Adipose tissue (tissue), 3 donors: ENCODE data around the gene KRTAP10-6. TPM values are rescaled to one million over a fixed set of nuclear protein-coding genes. Genes with fewer than 3 reads are reported as not detected.
"Not testable (repeated sequence)": the region's sequence is repeated elsewhere in the genome, so short reads cannot be mapped to it uniquely, and the experiment has no call there.

ENCODE experiments used
- H3K27ac ChIP-seq: one replicate; pipeline ENCODE4 v1.5.1; 2013; ENCODE audit warnings: low read depth, low read length
- WGBS, 3 donors: extraction: QIAGEN DNeasy Blood & Tissue Kit; methylation state at CpG; one replicate each; pipeline ENCODE4 v1.1.7; 2013; 5-methylcytosine and 5-hydroxymethylcytosine counted together
- polyA plus RNA-seq, 3 donors: library from polyadenylated mRNA; stranded (reverse); fragments of 200-250 nt; gene quantifications; one replicate each; pipeline ENCODE4 v1.2.3, GENCODE V29; 2013
- donor health status: healthy with polysubstance abuse.
- donor health status: Bipolar disorder and iron deficiency.
- donor health status: healthy.

The KRTAP10-6 gene
- polyA plus RNA-seq, 3 donors: not detected

GRCh38 chr21:44602463-44602850, 10.2 kb upstream of the KRTAP10-6 start:
- 67 to 77% (median 76%) methylated on average over 18 to 21 of the region's 21 CpGs for WGBS, 3 donors
- H3K27ac ChIP-seq: no peak overlapping the region

DNA sequence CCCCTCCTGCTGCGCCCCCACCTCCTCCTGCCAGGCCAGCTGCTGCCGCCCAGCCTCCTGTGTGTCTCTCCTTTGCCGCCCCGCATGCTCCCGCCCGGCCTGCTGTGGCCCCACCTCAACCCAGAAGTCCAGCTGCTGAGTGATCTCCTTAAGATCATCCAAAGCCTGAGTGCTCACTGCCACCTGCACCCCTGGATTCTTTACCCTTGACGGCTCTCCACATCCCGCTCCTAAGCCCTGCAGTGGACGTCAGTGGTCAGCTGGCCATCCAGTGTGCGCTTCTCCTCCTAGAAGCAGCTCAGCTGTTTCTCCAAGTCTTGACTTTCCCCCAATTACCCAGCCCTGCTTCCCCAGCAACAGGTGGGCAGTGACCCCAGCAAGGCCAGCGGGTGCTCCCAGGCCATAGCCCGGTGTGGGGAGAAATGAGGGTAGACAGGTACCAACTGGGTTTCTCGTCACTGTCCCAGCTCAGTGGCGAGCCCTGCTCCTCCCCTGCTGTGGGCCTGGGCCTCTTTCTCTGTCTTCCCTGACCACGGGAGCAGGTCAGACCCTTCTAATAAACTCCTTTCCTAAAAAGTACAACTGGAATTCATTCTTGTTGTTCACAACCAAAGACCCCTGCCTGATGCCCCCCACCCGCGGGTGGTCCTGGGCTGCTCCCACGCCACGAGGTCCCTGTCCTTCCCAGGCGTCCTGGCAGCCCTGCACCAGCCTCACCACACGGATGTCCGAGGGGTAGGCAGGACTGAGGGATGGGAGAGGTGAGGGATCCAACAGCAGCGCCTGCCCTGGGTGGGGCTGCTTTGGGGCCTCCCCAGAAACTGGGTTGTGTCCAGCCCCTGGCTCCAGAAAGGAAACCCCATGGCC, 9.5 kb upstream of the KRTAP10-6 start:
- WGBS, 3 donors: 57 to 76% (median 75%) methylated on average over 21 to 23 of the region's 23 CpGs
- no peak overlapping the region for H3K27ac ChIP-seq

- H3K27ac ChIP-seq: not testable (repeated sequence)
- 58 to 76% (median 74%) methylated on average over 6 to 10 of the region's 10 CpGs for WGBS, 3 donors
Observed at GRCh38 chr21:44601091-44601490, 8.8 kb upstream of the KRTAP10-6 start.

GRCh38 chr21:44600118-44600978, 8.0 kb upstream of the KRTAP10-6 start, which contains the start of gene KRTAP10-7:
Gene KRTAP10-7, plus strand, starts transcription at chr21:44600597. Its CDS starts 25 bp downstream, at chr21:44600622.
- not testable (repeated sequence) for H3K27ac ChIP-seq
- 62 to 76% (median 67%) methylated on average over 15 to 23 of the region's 23 CpGs for WGBS, 3 donors

GRCh38 chr21:44599264-44600029, 7.1 kb upstream of the KRTAP10-6 start:
- 79 to 84% (median 83%) methylated on average over 8 of the region's 8 CpGs for WGBS, 3 donors
- no peak overlapping the region for H3K27ac ChIP-seq

DNA sequence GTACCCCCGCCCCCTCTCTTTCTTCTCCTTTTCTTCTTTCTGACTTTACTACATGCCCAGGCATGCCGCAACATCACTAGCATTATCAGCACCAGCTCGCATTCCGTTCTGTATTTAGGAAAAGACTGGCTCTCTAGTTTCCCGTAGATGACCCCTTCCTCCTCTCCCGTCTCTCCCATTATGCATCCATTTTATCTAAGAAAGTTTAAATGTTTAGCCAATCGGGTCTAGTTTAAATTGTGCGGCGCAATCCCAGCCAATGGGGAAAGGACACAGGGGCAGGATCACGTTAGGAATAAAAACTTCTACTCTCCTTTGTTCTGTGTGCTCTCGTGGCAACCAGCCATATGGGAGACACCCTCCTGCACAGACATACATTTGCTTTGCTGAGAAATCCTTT, 5.8 kb upstream of the KRTAP10-6 start:
- no peak overlapping the region for H3K27ac ChIP-seq
- WGBS, 3 donors: 59 to 75% (median 75%) methylated on average over 11 of the region's 11 CpGs

DNA sequence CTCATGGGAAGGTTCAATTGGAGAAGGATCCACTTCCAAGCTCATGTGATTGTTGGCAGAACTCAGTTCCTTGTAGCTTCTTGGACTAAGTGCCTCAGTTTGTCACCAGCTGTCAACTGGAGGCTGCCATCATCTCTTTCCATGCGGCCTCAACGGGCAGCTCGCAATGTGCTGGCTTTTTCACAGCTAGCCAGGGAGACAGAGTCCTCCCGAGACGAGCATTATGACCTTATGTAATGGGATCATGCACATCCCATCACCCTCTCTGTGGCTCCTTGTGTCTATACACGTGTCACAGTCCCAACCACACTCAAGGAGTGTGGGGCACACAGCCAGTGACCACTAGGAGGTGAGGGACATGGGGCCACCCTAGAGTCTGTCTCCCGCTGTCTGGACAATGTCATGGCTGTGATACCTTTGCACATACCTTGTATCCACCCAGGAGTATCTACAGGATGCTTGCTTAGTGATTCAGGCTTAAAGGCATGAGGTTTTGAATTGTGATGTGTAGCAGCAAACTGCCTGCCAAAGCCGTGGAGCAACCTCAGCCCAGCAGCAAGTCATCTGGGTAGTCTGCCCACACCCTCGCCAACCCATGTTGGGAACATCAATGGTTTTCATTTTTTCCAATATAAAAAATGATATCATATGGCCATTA, 3.9 kb upstream of the KRTAP10-6 start:
- WGBS, 3 donors: 71 to 82% (median 81%) methylated on average over 9 of the region's 9 CpGs
- no peak overlapping the region for H3K27ac ChIP-seq

GRCh38 chr21:44595524-44595923, 3.2 kb upstream of the KRTAP10-6 start:
- no peak overlapping the region for H3K27ac ChIP-seq
- WGBS, 3 donors: 59 to 78% (median 74%) methylated on average over 6 of the region's 6 CpGs

- 69 to 80% (median 76%) methylated on average over 12 of the region's 12 CpGs for WGBS, 3 donors
- no peak overlapping the region for H3K27ac ChIP-seq
Observed at GRCh38 chr21:44594406-44594916, 2.2 kb upstream of the KRTAP10-6 start.

DNA sequence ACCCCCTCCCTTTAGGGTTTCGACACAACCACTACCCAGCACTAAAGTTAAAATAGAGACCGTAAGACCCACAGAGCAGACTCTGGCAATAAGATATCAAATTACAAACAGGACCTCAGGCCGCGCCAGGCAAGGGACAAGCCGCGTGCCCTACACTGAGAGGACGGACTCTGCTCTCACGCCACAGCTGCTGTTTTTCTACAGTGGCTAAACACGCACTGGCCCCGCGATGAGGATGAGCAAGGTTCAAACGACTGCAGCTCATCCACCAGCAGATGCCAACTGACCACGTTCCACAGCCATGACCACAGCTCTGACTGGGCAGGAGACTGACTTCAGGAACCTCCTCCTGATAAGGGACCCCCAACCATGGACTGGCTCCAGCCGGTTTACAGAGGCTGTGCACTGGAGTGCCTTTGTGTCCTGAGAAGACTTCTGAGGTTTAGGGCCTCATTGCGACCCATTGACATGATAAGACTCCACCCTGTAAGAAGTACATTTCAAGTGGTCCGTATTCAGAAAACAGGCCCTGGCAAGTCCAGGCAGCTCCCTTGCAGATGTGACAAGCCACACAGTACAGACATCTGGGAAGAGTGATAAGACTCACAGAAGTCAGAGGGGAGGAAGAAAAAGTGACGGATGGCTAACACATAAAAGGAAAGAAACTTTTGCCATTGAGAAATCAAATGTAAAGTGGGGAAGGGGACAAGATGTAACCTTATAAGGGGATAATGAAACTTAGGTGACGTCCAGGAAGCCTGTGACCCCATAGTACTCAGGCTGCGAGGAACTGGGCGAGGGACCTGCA, 1.5 kb upstream of the KRTAP10-6 start:
- 41 to 65% (median 55%) methylated on average over 20 of the region's 20 CpGs for WGBS, 3 donors
- H3K27ac ChIP-seq: no peak overlapping the region

- H3K27ac ChIP-seq: not testable (repeated sequence)
- 41 to 57% (median 50%) methylated on average over 1 to 4 of the region's 4 CpGs for WGBS, 3 donors
Observed at GRCh38 chr21:44591801-44592130, 539 bp downstream of the KRTAP10-6 start.

- not testable (repeated sequence) for H3K27ac ChIP-seq
- 45 to 64% (median 59%) methylated on average over 11 to 18 of the region's 19 CpGs for WGBS, 3 donors
Observed at GRCh38 chr21:44590897-44591800, 1.2 kb downstream of the KRTAP10-6 start.

DNA sequence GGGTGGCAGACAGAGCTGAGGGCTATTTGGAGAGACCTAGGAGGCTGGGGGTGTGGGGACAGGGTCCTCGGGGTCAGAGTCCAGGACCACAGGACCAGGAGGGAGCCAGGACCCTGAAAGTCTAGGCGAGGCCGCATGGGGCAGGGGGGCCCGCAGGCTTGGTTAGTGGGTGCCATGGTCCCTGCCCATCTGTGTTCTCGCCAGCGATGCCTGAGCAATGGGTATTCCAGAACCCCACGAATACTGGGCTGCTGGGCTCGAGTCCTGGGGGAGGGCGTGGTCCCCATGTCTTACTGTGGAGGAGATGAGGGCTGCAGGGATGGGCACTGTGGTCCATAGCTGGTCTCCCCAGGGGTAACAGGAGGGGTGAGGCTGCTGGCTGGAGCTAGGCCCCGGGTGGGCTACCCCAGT, 2.0 kb downstream of the KRTAP10-6 start:
- WGBS, 3 donors: 74 to 82% (median 76%) methylated on average over 9 to 10 of the region's 10 CpGs
- H3K27ac ChIP-seq: no peak overlapping the region

- WGBS, 3 donors: 69 to 78% (median 74%) methylated on average over 22 to 24 of the region's 24 CpGs
- no peak overlapping the region for H3K27ac ChIP-seq
Observed at GRCh38 chr21:44589586-44590305, 2.6 kb downstream of the KRTAP10-6 start.

- H3K27ac ChIP-seq: no peak overlapping the region
Observed at GRCh38 chr21:44589094-44589493, 3.2 kb downstream of the KRTAP10-6 start.

DNA sequence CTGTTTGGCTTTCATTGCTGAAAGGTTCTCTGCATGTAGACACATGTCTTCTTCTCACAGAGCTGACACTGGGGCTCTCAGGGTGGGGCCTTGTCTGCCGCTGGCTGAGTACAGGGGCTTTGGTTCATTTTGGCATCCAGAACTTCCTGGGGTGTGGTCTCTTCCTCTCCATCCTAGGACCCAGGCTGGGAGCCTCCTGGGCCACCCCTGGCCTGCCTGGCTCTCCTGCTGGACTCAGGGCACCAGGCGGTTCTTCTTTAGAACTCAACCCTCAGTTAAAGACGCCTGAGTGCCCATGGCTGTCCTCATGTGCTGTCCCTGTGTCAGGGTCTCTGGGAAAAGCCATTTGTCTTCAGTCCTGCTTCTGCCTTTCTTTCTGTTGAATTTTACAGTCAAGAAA, 6.4 kb downstream of the KRTAP10-6 start:
- WGBS, 3 donors: 72 to 80% (median 78%) methylated on average over 3 of the region's 3 CpGs
- no peak overlapping the region for H3K27ac ChIP-seq

More at GRCh38 chr21:44589094-44589493, 3.2 kb downstream of the KRTAP10-6 start:
- 94 to 100% (median 94%) methylated on average over 2 of the region's 2 CpGs for WGBS, 3 donors
